Measurements from ENCODE around the gene LAIR2.
"Not testable (repeated sequence)": the region's sequence is repeated elsewhere in the genome, so short reads cannot be mapped to it uniquely, and the experiment has no call there.

LAIR2 gene

DNA sequence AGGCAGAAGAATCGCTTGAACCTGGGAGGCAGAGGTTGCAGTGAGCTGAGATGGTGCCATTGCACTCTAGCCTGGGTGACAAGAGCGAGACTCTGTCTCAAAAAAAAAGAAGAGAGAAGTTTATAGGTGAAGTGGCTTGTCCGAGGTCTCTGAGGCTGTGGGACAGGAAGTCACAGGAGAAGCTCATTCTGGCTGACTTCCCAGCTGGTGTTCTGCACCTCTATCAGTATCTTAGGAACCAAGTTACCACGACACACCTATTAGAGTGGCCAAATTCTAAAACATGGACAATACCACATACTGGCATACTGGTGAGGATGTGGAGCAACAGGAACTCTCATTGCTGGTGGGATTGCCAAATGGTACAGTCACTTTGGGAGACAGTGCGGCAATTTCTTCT lies 7.3 kb upstream of the LAIR2 start:
- DNase-seq: not testable (repeated sequence)

DNA sequence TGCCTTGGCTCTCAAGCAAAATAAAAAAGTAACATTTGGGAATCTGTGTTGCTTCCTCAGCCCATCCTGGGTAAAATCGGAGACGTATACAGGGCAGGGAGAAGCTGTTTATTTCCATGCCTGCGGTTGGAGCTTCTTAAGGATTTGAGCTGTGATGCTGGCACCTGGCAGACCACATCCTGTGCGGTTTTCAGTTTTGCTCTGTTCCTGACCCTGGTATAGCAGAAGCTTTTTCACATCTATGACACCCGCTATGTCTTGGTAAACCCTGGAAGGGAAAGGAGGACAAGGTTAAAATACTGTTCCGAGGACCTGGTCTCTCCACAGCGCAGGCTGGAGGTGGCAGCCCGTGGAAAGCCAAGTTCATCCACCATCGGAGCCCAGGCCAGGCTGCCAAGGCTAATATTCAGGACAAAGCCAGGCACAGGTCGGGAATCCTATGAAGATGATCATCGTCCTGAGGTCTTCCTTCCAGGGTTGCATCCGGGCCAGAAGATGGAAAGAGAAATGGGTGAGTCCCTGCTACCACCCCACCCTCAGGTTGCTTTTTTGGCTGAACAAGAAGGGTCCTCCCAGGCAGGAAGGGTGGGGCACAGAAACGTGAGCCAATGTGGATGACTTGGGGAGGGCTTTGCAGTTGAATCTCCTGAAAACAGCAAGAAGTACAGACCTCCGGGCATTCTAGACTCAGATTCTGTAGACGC lies 4.7 kb upstream of the LAIR2 start:
- not testable (repeated sequence) for DNase-seq

DNA sequence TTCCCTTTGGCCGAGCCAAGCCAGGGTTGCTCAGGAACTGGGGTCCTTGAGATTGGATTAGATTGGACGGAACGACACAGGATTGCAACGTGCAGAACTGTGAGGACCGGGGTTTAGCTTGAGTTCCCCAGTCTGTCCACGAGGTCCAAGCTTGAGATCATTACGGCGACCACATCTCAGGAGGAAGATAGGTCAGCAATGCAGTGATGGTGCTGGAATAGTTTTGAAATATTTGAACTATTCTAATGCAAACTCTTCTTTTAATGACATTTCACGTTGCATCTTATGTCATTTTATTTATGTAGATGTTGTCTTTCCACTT lies 4.2 kb upstream of the LAIR2 start:
- not testable (repeated sequence) for DNase-seq

DNA sequence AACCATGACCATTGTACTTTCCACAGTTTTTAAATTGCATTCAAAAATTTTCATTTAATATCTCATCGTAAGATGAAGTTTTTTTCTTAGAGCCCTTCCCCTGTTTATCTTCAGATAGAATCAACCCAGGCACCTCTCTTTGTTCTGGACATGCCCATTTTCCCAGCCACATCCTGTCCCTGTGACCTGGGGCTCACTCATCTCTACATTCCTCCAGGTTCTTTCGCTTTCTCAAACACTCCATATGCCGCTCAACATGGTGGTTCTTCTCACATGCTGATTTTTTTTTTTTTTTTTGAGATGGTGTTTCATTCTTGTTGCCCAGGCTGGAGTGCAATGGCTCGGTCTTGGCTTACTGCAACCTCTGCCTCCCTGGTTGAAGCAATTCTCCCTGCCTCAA lies 2.9 kb downstream of the LAIR2 start:
- not testable (repeated sequence) for DNase-seq

DNA sequence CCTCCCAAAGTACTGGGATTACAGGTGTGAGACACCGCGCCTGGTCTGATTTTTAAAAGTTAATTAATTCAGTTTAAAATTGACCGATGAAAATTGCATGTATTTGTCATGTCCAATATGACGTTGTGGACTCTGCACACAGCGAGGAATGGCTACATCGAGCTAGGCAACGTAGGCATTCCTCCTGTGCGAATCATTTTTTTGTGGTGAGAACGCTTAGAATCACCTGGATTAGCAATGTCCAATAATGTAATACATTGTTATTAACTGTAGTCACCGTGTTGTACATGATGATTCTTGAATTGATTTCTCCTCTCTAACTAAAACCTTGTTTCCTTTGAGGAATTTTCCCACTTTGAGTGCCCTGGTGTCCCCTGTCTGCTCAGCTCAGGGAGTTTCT lies 3.4 kb downstream of the LAIR2 start:
- DNase-seq: no peak

DNA sequence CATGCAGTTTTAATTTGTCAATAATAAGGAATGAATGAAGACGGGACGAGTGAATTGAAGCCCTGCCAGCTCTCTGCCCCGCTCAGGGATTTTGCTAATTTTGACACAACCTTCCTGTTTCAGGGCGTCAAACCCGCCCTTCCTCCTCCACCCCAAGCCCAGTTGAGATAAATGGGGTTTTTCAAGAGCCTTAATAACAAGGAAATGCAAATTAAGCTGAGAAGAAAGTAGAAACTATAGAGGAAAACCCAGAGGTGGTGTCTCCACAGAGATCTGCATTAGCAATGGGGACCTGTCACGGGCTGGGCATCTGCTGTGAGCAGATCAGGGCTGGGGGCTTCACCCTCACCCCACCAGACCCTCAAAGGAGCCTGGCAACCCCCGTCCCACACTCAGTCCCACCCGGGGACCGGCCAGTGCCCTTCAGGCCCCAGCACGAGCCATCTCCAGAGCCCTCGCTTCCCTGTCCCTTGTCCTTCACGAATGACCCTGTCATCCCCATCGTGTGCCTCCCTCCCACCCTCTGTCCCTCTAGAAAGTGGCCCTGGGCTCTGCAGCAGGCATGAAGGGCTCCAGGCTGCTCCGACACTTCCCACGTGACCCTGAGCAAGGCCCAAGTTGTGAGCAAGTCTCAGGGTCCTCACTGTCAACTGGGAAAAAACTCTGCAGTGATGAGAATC lies 4.5 kb downstream of the LAIR2 start:
- DNase-seq: not testable (repeated sequence)

DNA sequence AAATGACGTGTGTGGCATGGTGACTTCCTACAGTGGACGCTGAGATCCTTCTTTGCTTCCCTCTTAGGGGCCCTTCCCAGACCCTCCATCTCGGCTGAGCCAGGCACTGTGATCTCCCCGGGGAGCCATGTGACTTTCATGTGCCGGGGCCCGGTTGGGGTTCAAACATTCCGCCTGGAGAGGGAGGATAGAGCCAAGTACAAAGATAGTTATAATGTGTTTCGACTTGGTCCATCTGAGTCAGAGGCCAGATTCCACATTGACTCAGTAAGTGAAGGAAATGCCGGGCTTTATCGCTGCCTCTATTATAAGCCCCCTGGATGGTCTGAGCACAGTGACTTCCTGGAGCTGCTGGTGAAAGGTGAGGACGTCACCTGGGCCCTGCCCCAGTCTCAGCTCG lies 5.2 kb downstream of the LAIR2 start:
- DNase-seq: no peak

DNA sequence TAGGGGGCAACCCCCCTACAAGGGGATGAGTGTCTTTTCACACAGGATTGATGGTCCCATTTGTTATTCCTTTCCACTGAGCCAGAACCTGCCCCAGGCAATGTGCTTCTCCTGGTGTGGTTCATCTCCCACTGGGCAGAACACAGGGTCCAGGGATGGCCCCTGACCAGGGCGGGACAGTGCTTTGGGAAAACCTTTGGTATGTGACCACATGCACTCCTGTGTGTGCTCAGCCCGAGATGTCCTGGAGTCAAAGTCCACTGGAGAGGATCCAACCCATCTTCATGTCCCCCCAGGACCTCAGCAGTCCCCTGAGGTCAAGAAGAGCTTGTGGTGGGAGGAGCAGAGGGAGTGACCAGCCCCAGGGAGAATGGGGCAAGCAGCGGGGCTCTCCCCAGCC lies 5.9 kb downstream of the LAIR2 start:
- not testable (repeated sequence) for DNase-seq

DNA sequence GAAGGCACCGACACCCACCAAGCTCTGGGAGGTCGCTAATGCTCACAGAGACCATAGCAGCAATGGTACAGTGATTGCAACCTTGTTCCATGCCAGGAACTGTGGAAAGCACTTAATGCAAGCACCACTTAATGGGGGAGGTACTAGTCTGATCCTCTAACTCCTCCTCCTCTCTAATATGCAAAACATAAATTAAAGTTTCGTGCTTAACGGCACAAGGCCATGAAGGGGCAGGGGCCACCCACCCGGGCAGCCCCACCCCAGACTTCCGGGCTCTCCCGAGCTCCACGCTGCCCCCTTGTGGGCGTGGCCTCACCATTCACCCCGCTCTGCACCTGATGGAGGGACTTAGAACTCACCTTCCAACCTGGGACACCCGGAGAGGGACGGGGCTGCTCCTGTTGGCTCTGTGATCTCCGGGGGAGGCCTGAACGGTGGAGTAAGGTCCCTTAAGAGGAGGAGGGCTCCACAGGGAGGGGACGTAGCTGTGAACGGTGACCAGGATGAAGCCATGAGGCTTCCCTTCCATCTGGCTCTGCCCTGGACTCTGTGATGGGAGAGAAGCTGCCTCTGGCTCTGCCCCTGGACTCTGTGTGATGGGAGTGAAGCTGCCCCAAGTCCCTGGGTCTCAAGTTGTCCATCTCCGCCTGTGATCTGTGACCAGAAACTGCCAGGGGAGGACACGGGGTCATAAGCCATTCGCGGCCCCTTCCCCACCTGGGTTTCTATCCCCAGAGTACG lies 6.7 kb downstream of the LAIR2 start:
- not testable (repeated sequence) for DNase-seq

DNA sequence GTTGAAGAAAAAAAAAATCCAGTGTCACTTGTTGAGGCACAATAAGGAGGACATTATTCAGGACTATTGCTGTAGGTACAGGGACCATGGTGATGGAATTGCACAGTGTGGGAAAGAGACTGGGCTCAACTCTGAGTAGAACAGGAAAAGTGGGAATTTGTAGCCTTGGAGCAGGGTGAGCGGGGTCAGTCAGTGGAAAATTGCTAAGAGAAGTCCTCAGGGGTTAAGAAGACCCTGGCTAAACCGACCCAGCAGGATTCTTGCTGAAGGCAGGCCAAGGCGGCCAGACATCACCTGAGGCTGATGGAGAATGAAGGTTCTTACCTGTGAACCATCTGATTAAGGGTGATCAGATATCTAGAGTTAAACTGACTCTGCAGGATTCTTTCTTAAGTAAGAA lies 12.5 kb downstream of the LAIR2 start:
- no peak for DNase-seq

DNA sequence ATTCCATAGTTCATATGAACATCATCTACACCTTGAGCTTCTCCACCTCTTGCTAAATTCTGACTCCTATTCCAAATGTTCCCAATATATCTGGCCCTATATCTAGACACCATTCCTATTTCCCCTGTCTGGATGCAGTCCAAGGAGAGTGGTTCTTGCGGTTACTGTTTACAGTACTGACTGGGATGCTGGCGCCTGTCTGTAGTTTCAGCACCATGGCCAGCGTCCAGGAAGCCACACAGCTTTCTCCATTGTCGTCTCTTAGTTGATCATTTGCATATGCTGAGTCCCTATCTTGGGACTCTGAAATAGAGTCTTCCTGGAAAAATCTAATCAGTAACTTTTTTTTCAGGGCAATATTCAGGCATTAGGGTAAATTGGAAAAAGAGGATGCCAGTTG lies 14.9 kb downstream of the LAIR2 start:
- DNase-seq: no peak

DNA sequence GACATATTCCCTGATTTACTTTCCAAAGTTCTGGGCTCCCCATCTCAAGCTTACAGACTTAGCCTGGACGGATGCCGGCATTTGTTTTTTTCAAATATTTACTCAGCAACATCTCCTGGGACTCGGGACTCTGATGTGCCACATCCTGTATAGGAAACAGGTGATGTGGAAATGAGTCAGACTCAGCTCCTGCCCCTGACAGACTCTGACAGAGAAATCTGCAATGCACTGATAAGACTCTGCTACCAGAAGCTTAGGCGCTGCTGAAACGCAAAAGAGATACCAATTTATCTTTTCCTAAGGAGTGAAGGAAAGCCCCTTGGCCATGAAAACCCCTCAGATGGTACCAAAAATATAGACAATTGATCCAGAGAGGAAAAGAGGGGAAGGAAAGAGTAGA lies 16.2 kb downstream of the LAIR2 start:
- no peak for DNase-seq

DNA sequence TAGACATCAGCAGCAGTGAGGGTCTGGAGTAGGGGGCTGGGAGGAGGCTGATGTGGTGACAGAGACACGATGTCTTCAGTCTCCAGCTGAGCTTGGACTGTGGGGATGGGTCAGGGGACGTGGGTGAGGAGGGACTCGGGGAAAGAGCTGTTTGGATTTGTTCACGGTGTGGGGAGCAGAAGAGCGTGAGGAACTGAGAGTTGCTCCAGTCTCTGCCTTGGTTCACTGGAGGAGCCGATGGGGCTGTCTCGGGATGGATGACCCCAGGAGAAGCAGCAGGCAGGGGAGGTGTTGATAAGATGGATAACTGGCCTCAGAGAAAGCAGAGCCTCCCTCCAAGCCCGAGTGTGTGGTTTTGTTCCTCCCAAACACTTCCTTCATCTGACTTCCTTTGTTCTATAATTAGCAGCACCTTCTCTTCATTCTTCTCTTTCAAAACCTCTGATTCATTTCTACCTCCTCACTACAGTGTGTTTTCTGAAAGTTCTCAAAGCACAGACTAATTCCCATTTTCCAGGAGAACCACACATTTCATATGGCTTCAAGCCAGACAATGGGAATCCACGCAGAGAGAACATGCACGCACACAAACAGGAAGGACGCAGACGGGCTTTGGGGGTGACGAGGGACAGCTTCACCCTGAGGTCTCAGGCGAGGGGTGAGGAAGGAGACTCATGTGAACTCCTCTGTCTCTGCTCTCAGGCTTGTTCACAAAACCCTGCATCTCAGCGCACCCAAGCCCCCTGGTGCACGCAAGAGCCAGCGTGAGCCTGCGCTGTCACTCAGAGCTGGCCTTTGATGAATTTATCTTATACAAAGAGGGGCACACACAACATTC lies 18.6 kb downstream of the LAIR2 start:
- DNase-seq: no peak

DNA sequence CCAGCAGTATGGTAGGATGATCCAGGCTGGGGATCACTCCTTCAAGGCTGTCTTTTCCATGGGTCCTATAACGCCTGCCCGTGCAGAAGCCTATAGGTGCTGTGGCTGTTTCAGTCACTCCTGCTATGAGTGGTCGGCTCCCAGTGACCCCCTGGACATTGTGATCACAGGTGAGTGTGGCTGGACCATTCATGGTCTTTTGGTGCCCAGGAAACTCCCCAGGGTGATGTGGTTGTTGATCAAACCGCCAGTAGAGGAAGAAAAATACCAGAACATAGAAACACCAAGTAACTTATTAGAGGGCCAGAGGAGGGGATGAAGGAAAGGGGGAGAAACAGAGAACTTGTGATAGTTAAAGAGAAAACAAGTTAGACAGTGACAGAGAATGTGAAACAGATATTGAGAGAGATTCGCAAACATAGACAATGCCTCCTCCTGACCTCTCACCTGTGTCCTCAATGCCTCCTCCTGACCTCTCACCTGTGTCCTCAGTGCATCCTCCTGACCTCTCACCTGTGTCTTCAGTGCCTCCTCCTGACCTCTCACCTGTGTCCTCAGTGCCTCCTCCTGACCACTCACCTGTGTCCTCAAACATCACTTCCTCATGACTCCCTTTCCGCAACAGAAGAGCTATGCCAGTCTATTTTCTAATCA lies 19.4 kb downstream of the LAIR2 start:
- DNase-seq: no peak

DNA sequence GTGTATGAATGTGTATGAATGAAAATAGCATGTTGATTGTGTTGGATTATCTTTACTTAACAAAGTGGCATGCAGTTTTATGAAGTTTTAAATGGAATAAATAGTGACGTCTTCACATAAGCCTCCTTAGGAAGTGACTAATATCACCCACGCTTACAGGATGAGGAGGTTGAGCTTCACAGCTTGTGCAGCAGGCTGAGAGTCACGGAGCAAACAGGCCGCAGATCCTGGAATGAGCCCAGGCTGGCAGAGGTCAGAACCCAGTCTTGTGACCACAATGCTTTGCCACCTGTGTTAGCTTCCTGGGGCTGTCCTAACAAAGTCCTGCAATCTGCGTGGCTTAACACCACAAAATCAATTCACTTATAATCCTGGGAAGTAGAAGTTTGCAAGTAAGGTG lies 20.8 kb downstream of the LAIR2 start:
- DNase-seq: no peak

DNA sequence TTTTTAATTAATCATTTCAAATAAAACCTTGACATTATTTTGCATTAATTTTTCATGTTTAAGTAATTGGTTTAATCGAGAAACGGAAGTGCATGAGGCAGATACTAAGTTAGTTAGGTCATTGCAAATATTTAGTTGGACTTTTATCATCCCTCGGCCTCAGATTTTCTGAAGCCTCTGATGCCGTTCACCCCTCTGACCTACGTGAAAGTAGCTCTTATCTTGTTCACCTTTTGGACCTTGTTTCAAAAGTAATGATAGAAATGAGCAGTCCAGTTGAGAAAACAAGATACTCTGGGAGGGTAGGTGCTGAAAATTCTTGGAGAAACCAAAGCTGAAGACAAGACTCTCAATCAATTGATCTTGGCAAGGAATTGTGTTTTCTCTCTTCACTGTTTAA lies 23.0 kb downstream of the LAIR2 start:
- no peak for DNase-seq

DNA sequence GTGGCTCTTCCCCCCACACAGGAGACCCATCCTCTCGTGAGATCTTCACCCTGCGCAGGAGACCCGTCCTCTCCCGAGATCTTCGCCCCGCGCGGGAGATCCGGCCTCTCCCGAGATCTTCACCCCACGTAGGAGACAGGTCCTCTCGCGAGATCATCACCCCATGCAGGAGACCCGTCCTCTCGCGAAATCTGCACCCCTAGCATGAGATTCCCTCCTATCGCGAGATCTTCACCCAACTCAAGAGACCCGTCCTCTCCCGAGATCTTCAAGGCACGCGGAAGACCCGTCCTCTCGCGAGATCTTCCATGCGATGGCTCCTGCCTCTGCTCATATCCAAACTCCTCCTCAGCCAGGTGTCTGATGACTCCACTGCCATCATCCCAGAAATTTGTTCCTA lies 24.3 kb downstream of the LAIR2 start:
- DNase-seq: no peak

DNA sequence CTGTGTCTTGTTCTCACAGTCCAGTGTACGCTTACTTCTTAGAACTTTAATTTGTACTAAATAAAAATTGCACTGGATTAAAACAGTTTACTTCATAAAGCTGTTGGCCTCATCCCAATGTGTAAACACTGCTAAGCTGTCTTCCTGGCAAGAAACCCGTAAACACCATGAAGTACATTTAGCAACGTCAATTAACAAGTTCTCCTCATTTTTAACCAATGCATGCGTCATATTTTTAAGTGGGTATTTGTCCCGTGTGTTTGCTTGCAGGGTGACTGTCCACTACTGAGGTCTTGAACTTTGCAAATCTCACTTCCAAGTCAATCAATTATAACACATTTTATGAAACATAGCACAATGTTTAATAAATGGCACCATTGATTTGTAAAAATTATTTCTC lies 28.2 kb downstream of the LAIR2 start:
- DNase-seq: no peak

DNA sequence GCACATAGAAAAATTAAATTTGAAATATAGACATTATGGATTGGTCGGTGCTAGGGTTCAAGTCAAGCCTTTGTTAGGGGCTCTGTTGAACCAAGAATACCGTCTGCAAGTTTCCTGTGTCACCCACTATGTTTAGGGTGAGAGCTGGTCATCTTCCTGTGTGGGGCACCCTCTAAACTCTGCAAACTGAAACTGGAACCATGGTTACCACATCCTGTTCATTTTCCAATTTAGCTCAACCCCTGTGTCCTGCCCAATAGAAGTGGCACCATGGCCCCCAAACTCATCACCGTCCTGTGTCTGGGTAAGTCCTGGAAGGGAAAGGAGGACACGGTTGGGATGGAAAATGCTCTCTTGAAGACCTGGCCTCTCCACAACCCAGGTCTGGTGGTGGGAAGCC lies 29.9 kb downstream of the LAIR2 start:
- no peak for DNase-seq

DNA sequence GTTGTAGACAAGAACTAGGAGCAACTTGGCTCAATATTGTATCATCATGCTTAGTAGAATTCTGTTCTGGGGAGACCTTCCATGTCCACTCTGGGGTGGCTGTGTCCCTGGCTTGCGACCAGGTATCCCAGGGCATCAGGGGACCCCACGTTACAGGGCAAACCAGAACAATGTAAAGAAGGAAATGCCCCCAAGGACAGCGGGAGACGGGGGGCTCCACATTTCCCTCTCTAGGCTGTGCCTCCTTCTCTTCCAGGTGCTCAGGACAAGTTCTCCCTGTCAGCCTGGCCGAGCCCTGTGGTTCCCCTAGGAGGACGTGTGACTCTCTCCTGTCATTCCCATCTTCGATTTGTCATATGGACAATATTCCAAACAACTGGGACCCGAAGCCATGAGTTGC lies 30.8 kb downstream of the LAIR2 start:
- DNase-seq: no peak

DNA sequence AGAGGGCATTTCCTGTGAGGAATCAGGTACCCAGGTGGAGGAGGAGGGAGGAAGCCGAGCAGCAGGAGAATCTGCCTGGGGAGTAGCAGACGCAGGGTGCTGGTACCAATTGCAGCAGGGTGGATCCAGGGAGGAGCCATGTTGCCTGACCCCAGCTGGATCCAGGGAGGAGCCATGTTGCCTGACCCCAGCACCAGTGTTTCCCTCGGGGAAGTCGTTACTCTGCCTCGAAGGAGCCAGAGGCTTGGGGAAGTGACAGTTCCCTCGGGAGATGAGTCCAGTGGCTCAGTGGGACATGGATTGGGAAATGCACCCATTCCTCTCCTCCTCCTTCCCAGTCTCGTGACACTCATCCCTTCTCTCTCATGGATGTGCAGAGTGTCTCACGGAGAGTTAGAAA lies 31.5 kb downstream of the LAIR2 start:
- no peak for DNase-seq

DNA sequence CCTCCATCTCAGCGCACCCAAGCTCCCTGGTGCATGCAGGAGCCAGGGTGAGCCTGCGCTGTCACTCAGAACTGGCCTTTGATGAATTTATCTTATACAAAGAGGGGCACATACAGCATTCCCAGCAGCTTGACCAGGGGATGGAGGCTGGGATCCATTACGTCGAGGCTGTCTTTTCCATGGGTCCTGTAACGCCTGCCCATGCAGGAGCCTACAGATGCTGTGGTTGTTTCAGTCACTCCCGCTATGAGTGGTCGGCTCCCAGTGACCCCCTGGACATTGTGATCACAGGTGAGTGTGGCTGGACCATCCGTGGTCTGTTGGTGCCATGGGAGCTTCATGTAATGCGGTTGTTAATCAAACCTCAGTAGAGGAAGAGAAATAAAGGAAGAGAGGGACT lies 33.0 kb downstream of the LAIR2 start:
- DNase-seq: no peak

DNA sequence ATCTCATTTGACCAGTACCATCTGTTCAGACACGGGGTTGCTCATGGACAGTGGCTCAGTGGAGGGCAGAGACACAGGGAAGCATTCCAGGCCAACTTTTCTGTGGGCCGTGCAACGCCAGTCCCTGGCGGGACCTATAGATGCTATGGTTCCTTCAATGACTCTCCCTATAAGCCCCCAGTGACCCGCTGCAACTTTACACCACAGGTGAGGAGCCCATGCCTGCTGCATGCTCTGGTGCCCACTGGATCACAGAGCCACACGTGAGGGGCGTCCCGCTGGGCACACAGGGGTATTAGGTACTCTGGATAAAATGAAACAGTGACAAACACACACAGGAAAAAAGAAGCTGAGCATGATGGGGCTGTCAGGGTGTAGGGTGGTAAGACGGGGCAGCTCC lies 34.3 kb downstream of the LAIR2 start:
- DNase-seq: no peak

All from NCI-H510A treated with DMSO at 0.1 percent for 48 hours (cell line).